ENCODE results near the gene KCNQ1. TPM values are rescaled to one million over a fixed set of nuclear protein-coding genes. Genes with fewer than 3 reads are reported as not detected.
A peak's percentile ranks its signal among the peaks of the same experiment; 100 is the strongest.

The KCNQ1 gene
- total and polyA plus RNA-seq, 2 experiments from 2014 or later: 0.45 to 0.87 TPM

GRCh38 chr11:2890466-2891294 lies 445.9 kb downstream of the KCNQ1 start:
- H3K4me3 Mint-ChIP-seq: no peak overlapping the region
- peaks cover 28% of the 10 kb centered on the region for H3K9me3 Mint-ChIP-seq
- Histone ChIP-seq H2AFZ (no peak overlapping the region), H4K20me1 (replicated peaks; ENCODE audit: insufficient read depth) (no peaks in the 10 kb centered on the region), H3K27me3 (ENCODE audit: insufficient read depth) (peaks cover 24% of the 10 kb centered on the region), H3K36me3 (ENCODE audit: insufficient read depth) (no peaks in the 10 kb centered on the region), H3K9me2 (ENCODE audit: insufficient read depth) (no peaks in the 10 kb centered on the region), H3F3A (replicated peaks; ENCODE audit: low read depth) (peaks cover 26% of the 10 kb centered on the region; the same call in 1 of the 2 replicates), H3K4me3 (no peak overlapping the region), H3K4me1 (ENCODE audit: insufficient read depth) (peaks cover 25% of the 10 kb centered on the region), H3K27ac (ENCODE audit: low read depth) (no peak overlapping the region), H3K79me2 (replicated peaks; ENCODE audit: insufficient read depth) (no peaks in the 10 kb centered on the region), H3K4me2 (peak overlapping the region; percentile 90; the same call in 1 of the 2 replicates)
- ATAC-seq: no peak; the same call in 2 of the 3 replicates
- peaks cover 9% of the 10 kb centered on the region; the same call in 2 of the 3 replicates for H3K36me3 Mint-ChIP-seq (ENCODE audit: low read depth)
- no peak for DNase-seq (ENCODE audit: low spot score)
- TF ChIP-seq ZNF331 (CRISPR knock-in tag; IDR thresholded peaks at IDR 0.05; ENCODE audit: low read depth) (no peak), STAT1 (IDR thresholded peaks at IDR 0.05; ENCODE audit: unreplicated experiment) (no peak)
- no peak overlapping the region for H3K27ac Mint-ChIP-seq
- peaks cover 52% of the 10 kb centered on the region for H3K27me3 Mint-ChIP-seq (ENCODE audit: insufficient read depth, low read depth, poor library complexity)
- peaks cover 14% of the 10 kb centered on the region for H3K4me1 Mint-ChIP-seq

- Histone ChIP-seq H2AFZ (no peak overlapping the region), H4K20me1 (replicated peaks; ENCODE audit: insufficient read depth) (no peaks in the 10 kb centered on the region), H3F3A (replicated peaks; ENCODE audit: low read depth) (peaks cover 26% of the 10 kb centered on the region; the same call in 1 of the 2 replicates), H3K4me2 (peak overlapping the region; percentile 90; the same call in 1 of the 2 replicates), H3K27me3 (ENCODE audit: insufficient read depth) (peaks cover 20% of the 10 kb centered on the region), H3K27ac (ENCODE audit: low read depth) (no peak overlapping the region), H3K4me1 (ENCODE audit: insufficient read depth) (peaks cover 23% of the 10 kb centered on the region), H3K9me2 (ENCODE audit: insufficient read depth) (no peaks in the 10 kb centered on the region), H3K4me3 (0 out of 2 replicates have a peak overlapping the region, but pooled peaks have one; percentile 60), H3K79me2 (replicated peaks; ENCODE audit: insufficient read depth) (no peaks in the 10 kb centered on the region), H3K36me3 (ENCODE audit: insufficient read depth) (no peaks in the 10 kb centered on the region)
- no peak overlapping the region for H3K27ac Mint-ChIP-seq
- H3K4me3 Mint-ChIP-seq: peak overlapping the region; percentile 44; the same call in 1 of the 3 replicates
- DNase-seq (ENCODE audit: low spot score): peak; percentile 53
- H3K27me3 Mint-ChIP-seq (ENCODE audit: insufficient read depth, low read depth, poor library complexity): peaks cover 55% of the 10 kb centered on the region
- peak; percentile 5 for ATAC-seq
- TF ChIP-seq ZNF114 (CRISPR knock-in tag; IDR thresholded peaks at IDR 0.05) (0 out of 2 replicates have a peak, but pooled peaks have one; percentile 9), POLR2AphosphoS5 (IDR thresholded peaks at IDR 0.05; ENCODE audit: low read depth) (no peak)
- TF ChIP-seq, protein P1, sequence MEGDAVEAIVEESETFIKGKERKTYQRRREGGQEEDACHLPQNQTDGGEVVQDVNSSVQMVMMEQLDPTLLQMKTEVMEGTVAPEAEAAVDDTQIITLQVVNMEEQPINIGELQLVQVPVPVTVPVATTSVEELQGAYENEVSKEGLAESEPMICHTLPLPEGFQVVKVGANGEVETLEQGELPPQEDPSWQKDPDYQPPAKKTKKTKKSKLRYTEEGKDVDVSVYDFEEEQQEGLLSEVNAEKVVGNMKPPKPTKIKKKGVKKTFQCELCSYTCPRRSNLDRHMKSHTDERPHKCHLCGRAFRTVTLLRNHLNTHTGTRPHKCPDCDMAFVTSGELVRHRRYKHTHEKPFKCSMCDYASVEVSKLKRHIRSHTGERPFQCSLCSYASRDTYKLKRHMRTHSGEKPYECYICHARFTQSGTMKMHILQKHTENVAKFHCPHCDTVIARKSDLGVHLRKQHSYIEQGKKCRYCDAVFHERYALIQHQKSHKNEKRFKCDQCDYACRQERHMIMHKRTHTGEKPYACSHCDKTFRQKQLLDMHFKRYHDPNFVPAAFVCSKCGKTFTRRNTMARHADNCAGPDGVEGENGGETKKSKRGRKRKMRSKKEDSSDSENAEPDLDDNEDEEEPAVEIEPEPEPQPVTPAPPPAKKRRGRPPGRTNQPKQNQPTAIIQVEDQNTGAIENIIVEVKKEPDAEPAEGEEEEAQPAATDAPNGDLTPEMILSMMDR (conservative IDR thresholded peaks at IDR 0.05; ENCODE audit: low read depth in 2 of 2): peak; percentile 49 to 65
- H3K4me1 Mint-ChIP-seq: peaks cover 12% of the 10 kb centered on the region
- peaks cover 34% of the 10 kb centered on the region for H3K9me3 Mint-ChIP-seq
- H3K36me3 Mint-ChIP-seq (ENCODE audit: low read depth): peaks cover 12% of the 10 kb centered on the region; the same call in 2 of the 3 replicates
Measured at GRCh38 chr11:2891326-2892214, 446.8 kb downstream of the KCNQ1 start.

Data from GM23338 (cell line).